GM12878 (cell line): Measurements from ENCODE around the gene STK11. TPM values are rescaled to one million over a fixed set of nuclear protein-coding genes. Genes with fewer than 3 reads are reported as not detected.

Experiments
- CEBPB ChIP-seq, 2 experiments: fragments of 150-350 bp in 1 of 2; IDR thresholded peaks; 2 replicates each; pipeline ENCODE4 v1.6.1; 2012 to 2014; ENCODE audit warnings: low read depth in 2 of 2, low read length in 2 of 2, borderline replicate concordance in 1 of 2, inconsistent platforms in 1 of 2
- CHD2 ChIP-seq: IDR thresholded peaks from 2 replicates; pipeline ENCODE4 v1.6.1; 2011; ENCODE audit warnings: low read depth, low read length, improper control_type of control experiment, borderline replicate concordance
- EED ChIP-seq: sonication (generic); IDR thresholded peaks from 2 replicates; pipeline ENCODE4 v1.6.1; 2016; ENCODE audit warnings: antibody characterized with exemption, low read depth
- ELK1 ChIP-seq: IDR thresholded peaks from 2 replicates; pipeline ENCODE4 v1.6.1; 2012; ENCODE audit warnings: low read depth, low read length, improper control_type of control experiment
- JUND ChIP-seq: IDR thresholded peaks from 2 replicates; pipeline ENCODE4 v1.6.1; 2012; ENCODE audit warnings: low read depth, mild to moderate bottlenecking, low read length, improper control_type of control experiment, moderate library complexity
- MEF2A ChIP-seq: IDR thresholded peaks from 2 replicates; pipeline ENCODE4 v1.6.1; 2011; ENCODE audit warnings: low read depth, mild to moderate bottlenecking, low read length, moderate library complexity; ENCODE audit not compliant: insufficient read depth
- NFYA ChIP-seq: IDR thresholded peaks from 2 replicates; pipeline ENCODE4 v1.6.1; 2011; ENCODE audit warnings: low read depth, mild to moderate bottlenecking, low read length, improper control_type of control experiment, borderline replicate concordance
- NR2C2 ChIP-seq: IDR thresholded peaks from 2 replicates; pipeline ENCODE4 v1.6.1; 2011; ENCODE audit warnings: borderline replicate concordance, low read depth; ENCODE audit not compliant: control insufficient read depth, insufficient read length
- PRDM15 ChIP-seq: fragments of 450-650 bp; formaldehyde crosslinking; IDR thresholded peaks from 2 replicates; pipeline ENCODE4 v1.4.0; 2020; ENCODE audit warnings: mild to moderate bottlenecking, moderate library complexity
- RELA ChIP-seq: fragments of 450-650 bp; IDR thresholded peaks from 2 replicates; pipeline ENCODE4 v1.8.0; 2014; ENCODE audit warnings: borderline replicate concordance; ENCODE audit not compliant: partially characterized antibody
- RUNX3 ChIP-seq: IDR thresholded peaks from 2 replicates; pipeline ENCODE4 v1.6.1; 2012; ENCODE audit warnings: low read length, inconsistent platforms
- SIN3A ChIP-seq: IDR thresholded peaks from 2 replicates; pipeline ENCODE4 v1.6.1; 2012; ENCODE audit warnings: low read depth, low read length, improper control_type of control experiment
- SKIL ChIP-seq: fragments of 450-650 bp; IDR thresholded peaks from 2 replicates; pipeline ENCODE4 v1.6.1; 2017; ENCODE audit warnings: mild to moderate bottlenecking, low read depth, inconsistent platforms; ENCODE audit not compliant: poor library complexity, severe bottlenecking
- SREBF1 ChIP-seq: IDR thresholded peaks from 2 replicates; pipeline ENCODE4 v1.6.1; 2012; ENCODE audit warnings: mild to moderate bottlenecking, low read length
- TCF3 ChIP-seq: IDR thresholded peaks from 2 replicates; pipeline ENCODE4 v1.6.1; 2012; ENCODE audit warnings: low read depth, mild to moderate bottlenecking, low read length, borderline replicate concordance; ENCODE audit not compliant: insufficient read depth
- ZBED1 ChIP-seq: IDR thresholded peaks from 2 replicates; pipeline ENCODE4 v1.6.1; 2016; ENCODE audit warnings: borderline replicate concordance
- polyA plus RNA-seq, 11 experiments: library from polyadenylated mRNA; depleted of rRNA in 4 of 11; unstranded in 6 of 11; stranded (reverse) in 5 of 11; fragments of >200 nt; fragmentation: Nextera tagmentation in 4 of 11; fragmentation: Illumina TruSeq in 1 of 11; extraction: Ambion mirVana in 4 of 11; extraction: Trizol in 1 of 11; gene quantifications; 1 replicate in 1 of 11; 2 replicates in 10 of 11; pipeline versions ENCODE4 v1.2.1 to v1.2.3, GENCODE V29; 2011 to 2016; ENCODE audit warnings: inconsistent platforms in 2 of 11, missing spikeins in 2 of 11, low read depth in 1 of 11
- total RNA-seq, 4 experiments: library from RNA; depleted of rRNA in 3 of 4; stranded (reverse); fragments of >200 nt in 3 of 4; fragmentation: Illumina TruSeq in 1 of 4; extraction: Trizol in 1 of 4; gene quantifications; 2 replicates each; pipeline versions ENCODE4 v1.2.1 to v1.2.3, GENCODE V29; 2013 to 2021
- TF ChIP-seq, protein P1 (sequence below): IDR thresholded peaks from 2 replicates; pipeline ENCODE4 v1.6.1; 2011; ENCODE audit warnings: low read depth, mild to moderate bottlenecking, low read length, moderate library complexity, borderline replicate concordance; ENCODE audit errors: extremely low read depth

The STK11 gene
- total and polyA plus RNA-seq, 10 of the 15 experiments (the other 5 are each of a cell fraction or from before 2014, with no cell fraction given) = 0.33 to 71.0 (median 23.8) TPM

- TF ChIP-seq, protein P1, sequence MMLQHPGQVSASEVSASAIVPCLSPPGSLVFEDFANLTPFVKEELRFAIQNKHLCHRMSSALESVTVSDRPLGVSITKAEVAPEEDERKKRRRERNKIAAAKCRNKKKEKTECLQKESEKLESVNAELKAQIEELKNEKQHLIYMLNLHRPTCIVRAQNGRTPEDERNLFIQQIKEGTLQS = no peak
- TF ChIP-seq CHD2 = peak; percentile 94; the same call in 1 of the 2 replicates
- no peak for TF ChIP-seq RELA
- no peak for TF ChIP-seq EED
- no peak for TF ChIP-seq SKIL
- no peak for TF ChIP-seq JUND
- no peak for TF ChIP-seq SIN3A
- no peak for TF ChIP-seq SREBF1
- TF ChIP-seq TCF3 = no peak
- peak; percentile 75 for TF ChIP-seq NR2C2
- TF ChIP-seq NFYA = no peak
- peak; percentile 65 for TF ChIP-seq RUNX3
- no peak for TF ChIP-seq PRDM15 (CRISPR knock-in tag)
- no peak for TF ChIP-seq CEBPB (IDR thresholded peaks at IDR 0.05; ENCODE audit: borderline replicate concordance in 1 of 2, low read depth in 2 of 2, low read length in 2 of 2)
- TF ChIP-seq MEF2A = no peak
- TF ChIP-seq ZBED1 = no peak
- TF ChIP-seq ELK1 = no peak
These were observed at the start of gene STK11 (continued) for GRCh38 chr19:1205114-1206099.
